Measurements from ENCODE around the gene KCP. TPM values are rescaled to one million over a fixed set of nuclear protein-coding genes. Genes with fewer than 3 reads are reported as not detected.

KCP gene
- polyA plus RNA-seq, 3 donors, result 15.0 to 32.4 (median 21.4) TPM

DNA sequence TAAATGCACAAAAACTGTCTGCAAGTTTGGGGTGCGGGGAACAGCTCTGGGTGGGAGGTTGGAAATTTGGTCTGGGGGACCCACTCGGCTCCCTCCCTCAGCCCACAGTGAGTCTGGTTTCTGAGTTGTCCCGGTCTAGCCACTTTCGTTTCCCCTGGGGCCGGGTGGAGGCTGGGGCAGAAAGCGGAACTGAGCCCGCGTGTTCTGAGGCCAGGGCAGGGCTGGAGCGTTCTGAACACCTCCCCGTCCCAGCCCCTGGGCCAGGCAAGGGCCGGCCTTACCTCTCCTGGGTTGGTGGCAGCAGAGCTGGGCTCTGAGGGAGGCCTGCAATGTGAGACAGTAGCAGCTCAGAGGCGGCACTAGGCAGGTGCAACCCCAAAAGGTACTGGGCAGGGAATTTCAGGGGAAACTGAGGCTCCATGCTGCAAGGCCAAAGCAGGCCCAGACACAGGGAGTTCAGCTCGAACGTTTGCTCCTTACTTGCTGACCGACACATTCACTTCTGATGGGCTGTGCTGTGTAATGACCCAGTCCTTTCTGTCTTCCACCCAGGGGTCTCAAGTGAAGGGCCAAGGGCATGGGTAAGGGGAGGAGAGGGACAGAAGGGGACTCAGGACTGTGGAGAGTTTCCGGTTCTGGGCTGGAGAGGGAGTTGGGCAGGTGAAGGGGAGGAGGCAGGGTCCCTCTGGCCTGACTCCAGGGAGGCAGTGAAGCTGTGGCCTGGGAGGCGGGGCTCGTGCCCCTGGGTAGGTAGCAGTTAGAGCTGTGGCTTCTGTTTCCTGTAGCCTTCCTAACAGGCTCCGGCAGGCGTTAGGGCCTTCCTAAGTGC lies 30.2 kb upstream of the KCP start:
- no peak for DNase-seq (ENCODE audit: extremely low read depth in 1 of 11, low read depth in 9 of 11, low spot score in 4 of 11)

DNA sequence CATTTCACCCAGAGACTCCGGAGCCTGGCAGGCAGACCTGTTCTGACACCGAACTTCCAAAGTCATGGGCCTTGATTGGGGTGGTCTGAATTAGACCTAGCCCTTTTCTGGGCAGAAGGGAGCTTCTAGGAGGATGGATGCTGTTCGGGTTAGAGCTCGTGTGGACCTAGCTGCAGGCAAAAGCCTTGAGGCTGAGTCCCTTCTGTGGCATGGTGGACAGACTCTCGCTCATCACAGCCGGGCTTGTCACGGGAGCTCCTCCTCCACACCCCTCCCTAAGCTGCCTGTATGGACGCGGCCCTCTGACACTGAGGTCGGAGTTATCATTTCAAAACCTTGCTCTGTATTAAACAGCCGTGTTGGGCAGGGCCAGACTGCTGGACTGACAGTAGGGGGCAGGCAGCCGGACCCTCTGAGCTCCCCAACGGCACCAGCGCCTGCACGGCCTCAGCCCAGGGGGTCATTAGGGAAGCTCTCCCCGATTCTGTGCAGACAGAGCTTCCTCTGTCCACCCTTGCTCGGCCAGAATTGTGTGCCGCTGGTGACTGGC lies 29.4 kb upstream of the KCP start:
- DNase-seq (ENCODE audit: extremely low read depth in 1 of 11, low read depth in 9 of 11, low spot score in 4 of 11), result no peak

DNA sequence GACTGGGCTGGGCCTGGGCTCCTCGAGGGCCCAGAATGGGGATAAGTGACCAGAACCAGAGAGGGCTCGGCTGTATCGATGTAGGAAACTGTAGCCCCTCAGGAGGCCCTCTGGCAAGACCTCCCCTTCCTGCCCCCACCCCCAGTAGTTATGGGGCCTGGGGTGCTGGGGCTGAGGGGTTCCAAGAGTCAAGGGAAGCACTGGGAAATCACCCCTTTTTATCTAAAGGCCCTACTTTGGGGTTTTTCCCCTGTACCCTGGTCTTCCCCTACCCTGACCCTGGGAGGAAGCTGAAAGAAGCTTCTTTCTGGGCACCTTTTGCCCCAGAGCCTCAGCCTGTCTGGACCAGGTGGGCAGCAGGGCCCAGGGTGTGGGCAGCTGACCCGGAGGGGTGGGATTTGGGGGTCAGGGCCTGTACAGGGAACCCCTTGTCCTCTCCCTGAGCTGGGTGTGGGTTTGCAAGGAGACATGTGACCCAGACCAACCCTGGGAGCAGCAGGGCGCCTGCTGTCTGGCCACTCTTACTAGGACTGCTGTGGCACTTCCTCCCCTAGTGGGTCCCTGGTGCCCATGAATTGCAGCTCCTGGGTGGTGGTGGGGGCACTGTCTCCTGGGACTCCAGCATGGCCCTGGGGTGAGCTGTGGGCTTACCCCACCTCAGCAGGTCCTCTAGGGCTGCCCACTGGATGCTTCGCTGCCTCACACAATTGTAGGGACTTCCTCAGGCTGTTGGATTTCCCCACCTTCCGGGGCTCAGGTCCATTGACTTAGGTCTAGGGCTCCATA lies 28.8 kb upstream of the KCP start:
- DNase-seq (ENCODE audit: extremely low read depth in 1 of 11, low read depth in 9 of 11, low spot score in 4 of 11), result no peak

DNA sequence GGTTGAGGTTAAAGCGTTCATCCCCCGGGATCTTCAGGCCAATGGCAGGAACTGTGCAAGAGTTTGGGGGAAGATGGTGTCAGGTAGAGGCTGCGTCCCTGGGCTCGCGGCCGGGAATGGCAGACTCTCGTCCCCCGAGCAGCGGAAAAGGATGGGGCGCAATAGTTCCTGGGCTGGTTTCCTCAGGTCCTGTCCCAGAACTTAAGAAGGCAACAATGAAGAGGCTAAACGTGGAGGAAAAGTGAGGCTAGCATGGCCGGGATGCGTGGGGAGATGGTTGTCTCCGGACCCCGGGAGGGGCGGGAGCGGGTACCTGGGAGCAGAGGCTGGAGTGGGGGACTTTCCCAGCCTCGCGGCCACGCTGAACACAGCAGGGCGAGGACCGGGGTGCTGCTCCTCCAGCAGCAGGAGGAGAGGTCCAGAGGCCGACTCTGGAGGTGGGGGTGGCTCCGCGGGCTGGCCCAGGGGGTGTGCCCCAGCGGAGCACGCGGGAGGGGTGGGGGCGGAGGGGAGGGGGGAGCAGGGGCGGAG lies 28.1 kb upstream of the KCP start:
- DNase-seq (ENCODE audit: extremely low read depth in 1 of 11, low read depth in 9 of 11, low spot score in 4 of 11), result no peak

DNA sequence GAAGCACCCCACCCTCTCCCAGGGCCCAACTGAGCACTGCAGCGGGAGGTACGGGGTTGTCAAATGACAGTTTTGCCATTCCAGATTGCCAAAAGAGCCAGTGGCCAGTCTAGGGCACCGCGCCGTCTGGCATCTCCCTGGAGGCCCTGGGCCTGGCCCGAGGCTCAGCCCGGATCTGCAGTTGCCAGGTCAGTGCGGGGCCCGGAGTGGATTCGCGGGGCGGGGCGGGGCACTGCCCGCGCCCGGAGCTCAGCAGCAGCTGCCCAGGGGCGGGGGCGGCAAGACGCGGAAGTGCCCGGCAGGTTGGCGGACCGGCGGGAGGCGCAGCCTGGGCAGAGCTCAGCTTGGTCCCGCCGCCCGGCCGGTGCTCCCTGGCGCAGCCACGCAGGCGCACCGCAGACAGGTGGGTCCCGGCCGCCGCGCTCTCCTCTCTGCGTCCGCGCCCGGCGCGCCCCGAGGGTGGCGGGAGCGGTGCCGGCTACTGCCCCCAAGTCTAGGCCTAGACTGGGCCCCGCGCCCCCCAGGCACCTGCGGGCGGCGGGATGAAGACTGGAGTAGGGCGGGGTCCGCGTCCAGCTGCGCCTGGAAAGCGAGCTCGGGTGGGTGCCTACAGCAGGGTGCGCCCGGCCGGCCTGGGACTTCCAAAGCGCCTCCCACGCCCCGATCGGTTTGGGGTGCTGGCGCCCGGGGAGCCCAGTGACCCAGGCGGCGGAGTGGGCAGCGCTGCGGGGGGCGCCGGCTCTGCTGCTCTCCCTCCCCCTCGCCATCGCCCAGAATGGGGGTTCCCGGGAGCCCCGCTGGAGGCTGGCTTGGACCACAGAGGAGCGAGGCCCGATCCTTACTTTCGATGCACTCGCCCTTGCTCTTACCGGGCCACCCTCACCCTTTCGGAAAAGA lies 27.4 kb upstream of the KCP start, which contains the start of gene IRF5:
TSS of gene IRF5 (plus strand) at position 281 of the 897 bp plus-strand sequence. CDS start 4,155 bp downstream, outside the sequence.
- peak in 1 of 11 donors; percentile 32 for DNase-seq (ENCODE audit: extremely low read depth in 1 of 11, low read depth in 9 of 11, low spot score in 4 of 11)

DNA sequence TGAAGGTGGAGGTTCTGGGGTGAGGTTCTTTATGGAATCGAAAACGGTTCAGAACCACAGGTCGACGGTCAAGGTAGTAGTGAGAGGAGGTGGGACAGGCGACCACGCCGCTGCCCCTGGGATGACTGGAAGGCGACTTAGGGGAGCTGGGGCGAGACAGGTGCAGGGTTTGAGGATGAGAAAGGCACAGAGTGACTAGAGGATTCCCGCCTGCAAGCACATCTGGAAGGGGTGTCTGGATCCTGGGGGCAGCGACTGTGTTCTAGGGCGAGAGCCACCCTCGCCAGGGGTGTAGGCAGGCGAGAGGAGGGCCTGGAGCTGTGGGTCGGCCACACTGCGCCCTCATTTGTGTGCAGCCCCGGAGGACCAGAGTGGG lies 26.8 kb upstream of the KCP start:
- no peak for DNase-seq (ENCODE audit: extremely low read depth in 1 of 11, low read depth in 9 of 11, low spot score in 4 of 11)

DNA sequence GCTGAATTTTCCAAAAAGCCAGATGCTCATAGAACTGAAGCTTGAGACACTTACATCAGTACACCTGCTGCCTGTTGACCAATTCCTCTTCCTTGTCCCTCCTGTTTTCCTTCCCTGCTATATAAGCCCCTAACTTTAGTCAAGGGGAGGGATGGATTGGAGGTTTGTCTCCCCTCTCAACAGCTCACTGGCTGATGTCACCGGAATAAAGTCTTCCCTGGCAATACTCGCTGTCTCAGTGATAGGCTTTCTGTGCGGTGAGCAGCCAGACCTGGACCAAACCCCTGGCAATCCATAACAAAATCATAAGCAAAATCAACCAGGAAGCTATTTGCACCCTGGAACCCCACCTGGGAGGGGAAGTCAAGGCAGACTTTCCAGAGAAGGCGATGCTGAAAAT lies 26.3 kb upstream of the KCP start:
- no peak for DNase-seq (ENCODE audit: extremely low read depth in 1 of 11, low read depth in 9 of 11, low spot score in 4 of 11)

DNA sequence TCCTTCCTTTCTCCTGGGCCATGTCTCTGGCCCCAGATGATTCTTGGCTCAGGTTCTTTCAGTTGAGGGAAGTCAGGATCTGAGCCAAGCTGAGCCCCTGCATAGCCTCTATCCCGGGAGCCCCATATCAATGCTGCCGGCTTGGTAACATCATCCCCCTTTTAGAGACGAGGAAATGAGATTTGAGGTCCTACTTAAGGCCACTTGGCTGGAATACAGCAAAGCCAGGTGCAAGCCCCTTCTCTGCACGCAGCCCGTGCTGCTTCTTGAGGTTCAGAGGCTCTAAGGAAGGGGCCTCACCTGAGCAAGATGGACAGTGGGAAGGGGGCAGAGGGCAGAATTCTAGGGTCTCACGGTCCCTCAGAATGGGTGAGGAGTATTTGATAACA lies 24.8 kb upstream of the KCP start:
- DNase-seq (ENCODE audit: extremely low read depth in 1 of 11, low read depth in 9 of 11, low spot score in 4 of 11), result no peak

DNA sequence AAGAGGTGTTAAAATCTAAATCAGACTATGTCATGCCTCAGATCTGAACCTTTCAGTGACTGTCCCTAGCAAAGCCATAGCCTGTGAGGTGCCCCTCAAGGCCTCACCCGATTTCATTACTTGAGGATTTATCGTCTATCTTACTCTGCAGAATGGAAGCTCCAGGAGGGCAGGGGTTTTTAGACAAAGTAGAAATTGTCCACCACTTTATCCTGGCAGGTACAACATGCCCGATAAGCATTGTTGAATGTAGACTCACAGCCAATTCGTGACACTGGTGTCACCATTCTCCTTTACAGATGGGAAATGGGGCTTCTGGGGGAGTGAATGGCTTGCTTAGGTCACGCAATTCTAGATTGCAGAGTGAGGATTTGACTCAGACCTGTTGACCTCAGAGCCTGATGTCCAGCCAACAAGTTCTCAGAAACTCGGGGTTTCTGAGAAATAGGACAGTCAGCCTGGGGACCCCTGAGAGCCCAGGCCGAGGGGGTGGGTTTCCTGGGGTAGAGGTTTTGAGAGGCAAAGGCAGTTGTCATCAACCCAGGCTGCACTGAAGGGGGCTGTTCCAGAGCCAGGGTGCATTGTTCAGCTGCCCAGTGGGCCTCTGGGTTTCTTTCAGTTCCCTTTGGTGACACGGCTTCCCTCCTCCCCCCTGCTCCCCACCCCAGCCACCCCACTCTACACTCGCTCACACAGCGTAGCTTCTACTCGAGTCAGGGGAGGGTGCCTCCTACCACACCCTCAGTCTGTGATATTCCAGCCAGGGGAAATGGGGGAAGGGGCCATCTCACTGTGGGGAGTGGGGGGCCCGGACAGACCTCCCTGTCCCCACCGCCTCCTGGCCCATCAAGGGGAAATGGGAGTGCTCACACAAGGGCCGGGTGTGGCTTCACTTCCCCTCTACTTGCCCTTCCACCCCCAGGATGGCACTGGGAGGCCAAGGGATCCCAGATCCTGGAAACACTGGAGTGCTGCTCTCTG lies 24.1 kb upstream of the KCP start:
- DNase-seq (ENCODE audit: extremely low read depth in 1 of 11, low read depth in 9 of 11, low spot score in 4 of 11), result no peak

DNA sequence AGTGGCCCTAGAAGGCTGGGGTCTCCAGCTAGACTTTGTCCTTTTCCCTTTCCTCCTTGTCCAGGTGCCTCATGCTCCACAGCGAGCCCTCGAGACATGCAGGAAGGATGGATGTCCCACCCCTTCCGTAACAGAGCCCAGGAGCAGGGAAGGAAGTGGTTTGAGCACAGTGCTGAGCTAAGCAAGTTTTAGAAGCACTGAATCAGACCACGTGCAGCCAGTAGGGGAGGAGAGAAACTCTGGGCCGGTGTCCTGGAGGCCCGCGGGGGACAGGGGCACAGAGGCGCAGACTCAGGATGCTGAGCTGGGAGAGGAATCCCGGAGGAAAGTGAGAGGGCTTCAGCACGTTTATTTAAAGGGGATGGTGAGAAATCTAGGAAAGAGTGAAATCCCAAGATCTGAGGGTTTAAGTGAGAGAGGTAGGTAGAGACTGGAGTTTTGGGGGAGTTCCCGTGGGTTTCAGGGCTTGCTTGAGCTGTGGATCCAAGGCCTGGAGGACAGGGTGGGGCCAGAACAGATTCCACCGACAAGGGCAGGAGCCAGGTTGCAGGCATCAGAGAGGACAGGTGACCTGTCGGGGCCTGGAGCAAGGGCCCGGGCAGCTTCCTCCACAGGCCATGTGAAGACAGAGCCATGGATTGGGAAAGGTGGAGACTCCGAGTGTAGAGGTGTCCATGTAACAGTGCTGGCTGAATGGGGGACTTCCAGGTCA lies 22.8 kb upstream of the KCP start:
- DNase-seq (ENCODE audit: extremely low read depth in 1 of 11, low read depth in 9 of 11, low spot score in 4 of 11), result no peak

DNA sequence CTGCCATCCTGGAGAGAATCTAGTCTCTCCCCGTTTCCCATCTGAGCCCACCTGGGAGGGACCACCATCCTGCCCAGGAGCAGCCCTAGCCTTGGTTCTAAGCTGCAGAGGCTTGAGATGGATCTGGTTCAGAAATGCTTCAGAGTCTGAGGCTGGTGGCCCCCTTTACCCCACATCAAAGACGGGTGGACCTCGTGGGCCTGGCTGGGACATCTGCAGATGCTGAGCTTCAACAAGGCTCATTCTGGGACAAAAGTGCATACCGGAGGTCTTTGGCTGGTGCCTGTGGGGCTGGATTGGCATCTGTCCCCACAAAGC lies 22.3 kb upstream of the KCP start:
- no peak for DNase-seq (ENCODE audit: extremely low read depth in 1 of 11, low read depth in 9 of 11, low spot score in 4 of 11)

DNA sequence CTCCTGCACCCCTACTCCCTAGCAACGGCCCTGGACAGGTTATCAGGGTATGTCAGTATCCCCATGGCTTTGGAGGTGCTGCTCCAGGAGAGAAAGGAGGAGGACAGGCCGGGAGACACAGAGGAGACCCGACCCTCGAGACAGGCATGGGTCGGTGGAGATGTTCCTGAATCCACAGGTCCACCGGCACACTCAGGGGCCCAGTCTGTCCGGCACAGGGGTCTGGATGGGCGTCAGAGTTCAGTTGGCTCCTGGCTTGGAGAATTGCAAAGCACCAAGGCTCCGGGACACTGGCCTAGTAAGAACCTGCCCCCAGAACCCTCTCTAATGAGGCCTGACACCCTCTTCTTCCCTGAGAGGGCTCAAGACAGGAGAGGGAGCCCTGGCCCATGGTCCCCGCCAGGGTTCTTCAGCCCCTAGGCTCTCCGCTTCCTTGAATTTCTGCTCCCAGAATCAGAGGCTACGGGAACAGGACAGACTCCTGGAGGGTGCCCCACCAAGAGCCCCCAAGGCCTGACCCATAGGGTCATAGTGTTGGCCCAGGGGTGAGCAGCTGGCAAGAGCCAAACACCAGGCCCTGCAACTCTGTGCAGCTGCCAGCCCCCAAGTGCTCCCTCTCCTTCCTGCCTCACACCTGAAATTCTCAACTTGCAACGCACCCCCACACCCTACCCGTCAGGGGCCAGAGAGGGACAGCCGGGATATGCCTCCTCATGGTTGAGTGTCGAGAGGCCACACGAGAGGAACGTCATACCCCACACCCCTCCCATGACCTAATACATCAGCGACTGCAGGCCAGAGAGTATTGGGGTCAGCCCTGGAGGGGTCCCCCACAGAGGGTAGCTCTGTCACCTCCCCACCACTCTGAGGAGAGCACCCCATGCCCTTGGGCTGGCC lies 21.7 kb upstream of the KCP start:
- no peak for DNase-seq (ENCODE audit: extremely low read depth in 1 of 11, low read depth in 9 of 11, low spot score in 4 of 11)

DNA sequence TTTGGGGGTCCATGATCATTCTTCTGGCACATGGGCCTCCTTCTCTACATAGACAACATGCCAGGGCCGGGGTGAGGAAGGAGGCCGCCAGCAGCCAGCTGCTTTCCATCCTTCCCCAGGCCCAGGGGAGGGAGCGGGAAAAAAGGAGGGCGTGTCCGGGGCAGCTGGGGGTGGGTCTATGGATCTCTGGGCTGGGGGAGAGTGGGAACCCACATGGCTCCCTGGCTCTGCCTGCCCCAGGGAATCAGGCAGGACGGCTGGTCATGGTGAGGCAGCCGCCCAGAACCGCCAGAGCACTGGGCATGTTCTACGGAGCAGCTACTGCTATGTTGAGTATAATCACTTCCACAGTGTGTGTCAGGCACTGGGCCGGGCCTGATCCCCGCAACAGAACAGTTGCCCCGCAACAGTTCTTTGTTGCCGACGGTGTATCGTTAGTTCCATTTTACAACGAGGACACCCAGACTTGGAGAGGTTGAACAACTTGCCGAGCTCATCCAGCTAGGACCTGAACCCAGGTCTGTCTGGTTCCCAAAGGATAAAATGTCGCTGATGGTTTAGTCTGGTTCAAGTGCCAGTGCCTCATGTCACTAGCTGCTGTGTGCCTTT lies 20.8 kb upstream of the KCP start:
- no peak for DNase-seq (ENCODE audit: extremely low read depth in 1 of 11, low read depth in 9 of 11, low spot score in 4 of 11)

DNA sequence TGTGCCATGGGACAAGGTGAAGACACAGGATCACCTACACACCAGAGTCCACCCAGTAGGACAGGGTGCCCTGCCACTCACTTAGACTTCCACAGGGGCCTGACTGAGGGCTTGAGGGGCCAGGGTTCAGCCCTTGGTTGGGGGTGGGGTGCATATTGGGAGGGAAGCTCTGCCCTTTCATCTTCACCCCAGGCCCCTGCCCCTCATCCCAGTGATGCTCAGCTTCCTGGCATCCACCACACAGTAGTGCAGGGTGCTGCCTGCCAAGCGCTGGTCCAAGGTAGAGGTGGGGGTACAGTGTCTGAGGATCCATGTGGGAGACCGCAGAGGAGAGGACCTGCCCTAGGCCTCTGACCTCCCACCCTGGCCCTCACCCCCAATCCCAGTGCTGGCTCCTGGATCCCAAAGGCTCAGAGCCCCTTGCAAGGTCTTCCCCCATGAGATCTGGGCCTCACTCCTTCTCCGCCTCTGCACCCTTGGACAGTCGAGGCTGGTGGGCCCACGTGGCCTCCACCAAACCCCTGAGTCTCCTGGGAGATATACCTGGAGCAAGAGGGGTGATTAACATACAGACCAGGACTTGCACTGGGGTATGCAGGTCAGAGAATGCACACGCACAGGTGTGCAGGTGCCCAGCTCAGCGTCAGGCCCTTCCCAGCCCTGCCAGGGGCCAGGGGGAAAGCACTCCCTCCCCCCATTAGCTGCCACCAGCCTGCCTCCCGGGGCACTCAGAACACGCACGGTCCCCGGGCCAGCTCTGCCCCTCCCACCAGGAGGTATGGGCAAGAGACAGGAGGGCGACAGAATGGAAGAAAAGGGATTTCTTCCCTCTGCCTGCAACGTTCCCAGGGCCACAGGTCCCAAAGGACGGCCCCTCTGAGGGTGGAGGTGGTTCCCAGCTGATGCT lies 18.6 kb upstream of the KCP start:
- no peak for DNase-seq (ENCODE audit: extremely low read depth in 1 of 11, low read depth in 9 of 11, low spot score in 4 of 11)

Data from renal cortex interstitium (tissue), 11 donors.